H9 (cell line): Measurements from ENCODE around the gene CCT4. TPM values are rescaled to one million over a fixed set of nuclear protein-coding genes. Genes with fewer than 3 reads are reported as not detected.
A peak's percentile ranks its signal among the peaks of the same experiment; 100 is the strongest.

Experiments
- DNase-seq: peaks from one replicate; pipeline ENCODE4 v3.0.0-alpha.2; 2017
- H2AFZ ChIP-seq: one replicate; pipeline ENCODE4 v1.6.1; 2013; ENCODE audit warnings: mild to moderate bottlenecking, low read length, control low read depth, moderate library complexity
- H2AK5ac ChIP-seq: 2 replicates; pipeline ENCODE4 v1.6.1; 2013; ENCODE audit warnings: low read length, control low read depth, mixed read lengths; ENCODE audit not compliant: insufficient read length
- H2BK120ac ChIP-seq: one replicate; pipeline ENCODE4 v1.6.1; 2013; ENCODE audit warnings: low read depth, mild to moderate bottlenecking, low read length, control low read depth, inconsistent platforms; ENCODE audit not compliant: poor library complexity, severe bottlenecking
- H2BK12ac ChIP-seq: 2 replicates; pipeline ENCODE4 v1.6.1; 2013; ENCODE audit warnings: low read length, control low read depth, mixed read lengths, low read depth; ENCODE audit not compliant: insufficient read length
- H2BK15ac ChIP-seq: 2 replicates; pipeline ENCODE4 v1.6.1; 2013; ENCODE audit warnings: low read depth, low read length, control low read depth
- H2BK20ac ChIP-seq: one replicate; pipeline ENCODE4 v1.6.1; 2013; ENCODE audit warnings: low read depth, mild to moderate bottlenecking, low read length, control low read depth, inconsistent platforms; ENCODE audit not compliant: poor library complexity, severe bottlenecking
- H2BK5ac ChIP-seq: 2 replicates; pipeline ENCODE4 v1.6.1; 2013; ENCODE audit warnings: low read length, control low read depth, mixed read lengths; ENCODE audit not compliant: insufficient read length
- H3K14ac ChIP-seq: 2 replicates; pipeline ENCODE4 v1.6.1; 2013; ENCODE audit warnings: low read length, control low read depth; ENCODE audit not compliant: insufficient read depth
- H3K18ac ChIP-seq: 2 replicates; pipeline ENCODE4 v1.6.1; 2013; ENCODE audit warnings: low read depth, mild to moderate bottlenecking, mixed read lengths, low read length, control low read depth; ENCODE audit not compliant: insufficient read length
- H3K23ac ChIP-seq: 2 replicates; pipeline ENCODE4 v1.6.1; 2013; ENCODE audit warnings: low read length, control low read depth, mixed read lengths, low read depth; ENCODE audit not compliant: insufficient read length
- H3K23me2 ChIP-seq: 2 replicates; pipeline ENCODE4 v1.6.1; 2013; ENCODE audit warnings: low read depth, mild to moderate bottlenecking, mixed read lengths, low read length, control low read depth; ENCODE audit not compliant: insufficient read length, poor library complexity, severe bottlenecking
- H3K27ac ChIP-seq: 2 replicates; pipeline ENCODE4 v1.5.1; 2013; ENCODE audit warnings: low read length, control low read depth, mixed read lengths, low read depth; ENCODE audit not compliant: insufficient read length
- H3K27me3 ChIP-seq: 2 replicates; pipeline ENCODE4 v1.6.1; 2013; ENCODE audit warnings: low read length, control low read depth, inconsistent platforms; ENCODE audit not compliant: insufficient read depth
- H3K4ac ChIP-seq: 2 replicates; pipeline ENCODE4 v1.6.1; 2013; ENCODE audit warnings: low read depth, mild to moderate bottlenecking, control low read depth, inconsistent platforms, low read length, moderate library complexity
- H3K4me1 ChIP-seq: 2 replicates; pipeline ENCODE4 v1.6.1; 2013; ENCODE audit warnings: low read length, control low read depth, inconsistent platforms; ENCODE audit not compliant: insufficient read depth
- H3K4me2 ChIP-seq: 2 replicates; pipeline ENCODE4 v1.6.1; 2013; ENCODE audit warnings: low read length, control low read depth, mixed read lengths; ENCODE audit not compliant: insufficient read length, insufficient read depth
- H3K56ac ChIP-seq: 2 replicates; pipeline ENCODE4 v1.6.1; 2013; ENCODE audit warnings: low read depth, mild to moderate bottlenecking, mixed read lengths, low read length, control low read depth; ENCODE audit not compliant: insufficient read length
- H3K79me1 ChIP-seq: 2 replicates; pipeline ENCODE4 v1.6.1; 2013; ENCODE audit warnings: low read depth, mild to moderate bottlenecking, moderate library complexity, low read length, control low read depth, inconsistent platforms; ENCODE audit not compliant: insufficient read depth, poor library complexity, severe bottlenecking
- H3K79me2 ChIP-seq: 2 replicates; pipeline ENCODE4 v1.6.1; 2013; ENCODE audit warnings: low read length, control low read depth, inconsistent platforms; ENCODE audit not compliant: insufficient read depth
- H3K9ac ChIP-seq: 2 replicates; pipeline ENCODE4 v1.6.1; 2013; ENCODE audit warnings: low read length, control low read depth, mixed read lengths; ENCODE audit not compliant: insufficient read length; ENCODE audit errors: extremely low read depth
- H3K9me3 ChIP-seq: one replicate; pipeline ENCODE4 v1.6.1; 2013; ENCODE audit warnings: low read depth, low read length, inconsistent platforms; ENCODE audit not compliant: control insufficient read depth
- H3T11ph ChIP-seq: one replicate; pipeline ENCODE4 v1.6.1; 2013; ENCODE audit warnings: mild to moderate bottlenecking, low read length, control low read depth, inconsistent platforms
- H4K20me1 ChIP-seq: one replicate; pipeline ENCODE4 v1.6.1; 2013; ENCODE audit not compliant: control insufficient read depth, insufficient read length, insufficient read depth
- H4K5ac ChIP-seq: 2 replicates; pipeline ENCODE4 v1.6.1; 2013; ENCODE audit warnings: low read depth, mild to moderate bottlenecking, mixed read lengths, low read length, control low read depth; ENCODE audit not compliant: insufficient read length
- H4K8ac ChIP-seq: replicated peaks from 2 replicates; pipeline ENCODE4 v1.6.1; 2013; ENCODE audit warnings: low read length, control low read depth, mixed read lengths, low read depth; ENCODE audit not compliant: insufficient read length
- H4K91ac ChIP-seq: 2 replicates; pipeline ENCODE4 v1.6.1; 2013; ENCODE audit warnings: low read depth, mild to moderate bottlenecking, moderate library complexity, mixed read lengths, low read length, control low read depth; ENCODE audit not compliant: insufficient read length
- H3K27ac Mint-ChIP-seq, 3 experiments: 2 replicates in 2 of 3; 3 replicates in 1 of 3; pipeline ENCODE4 v1.8.0; 2020 to 2021; ENCODE audit warnings: mixed read lengths in 3 of 3, mild to moderate bottlenecking in 1 of 3, moderate library complexity in 1 of 3
- H3K27me3 Mint-ChIP-seq: 2 replicates; pipeline ENCODE4 v1.8.0; 2021; ENCODE audit warnings: low read depth, mild to moderate bottlenecking, moderate library complexity, mixed read lengths
- H3K36me3 Mint-ChIP-seq, 3 experiments: 2 replicates in 2 of 3; 3 replicates in 1 of 3; pipeline ENCODE4 v1.8.0; 2020 to 2021; ENCODE audit warnings: low read depth in 3 of 3, mixed read lengths in 3 of 3; ENCODE audit not compliant: insufficient read depth in 1 of 3
- H3K4me1 Mint-ChIP-seq, 2 experiments: 2 replicates each; pipeline ENCODE4 v1.8.0; 2020; ENCODE audit warnings: mixed read lengths in 2 of 2
- H3K4me3 Mint-ChIP-seq, 2 experiments: 2 replicates in 1 of 2; 3 replicates in 1 of 2; pipeline ENCODE4 v1.8.0; 2020 to 2021; ENCODE audit warnings: mild to moderate bottlenecking in 2 of 2, mixed read lengths in 2 of 2, moderate library complexity in 1 of 2
- H3K9me3 Mint-ChIP-seq, 2 experiments: 2 replicates in 1 of 2; 3 replicates in 1 of 2; pipeline ENCODE4 v1.8.0; 2020; ENCODE audit warnings: mild to moderate bottlenecking in 2 of 2, mixed read lengths in 2 of 2, moderate library complexity in 1 of 2
- WGBS: extraction: QIAGEN DNeasy Blood & Tissue Kit; methylation state at CpG from one replicate; pipeline ENCODE4 v1.1.7; 2013; ENCODE audit warnings: missing lambda C conversion rate, low lambda C conversion rate, mixed read lengths; ENCODE audit not compliant: insufficient read length; ENCODE audit errors: extremely low coverage; 5-methylcytosine and 5-hydroxymethylcytosine counted together
- total RNA-seq: library from RNA; stranded (reverse); gene quantifications from 2 replicates; pipeline ENCODE4 v1.2.1, GENCODE V29; 2021
- TF ChIP-seq, protein P1 (sequence below): fragments of 200-600 bp; sonication (generic); conservative IDR thresholded peaks from 3 replicates; pipeline ENCODE4 v1.8.0; 2021; ENCODE audit warnings: antibody characterized with exemption, mild to moderate bottlenecking

CCT4 gene
- total RNA-seq, 1 experiment from 2014 or later = 360 TPM

- H3K27me3 Mint-ChIP-seq = no peaks in the 10 kb centered on the region
- no peaks in the 10 kb centered on the region for H3K4me1 ChIP-seq
Observed at GRCh38 chr2:61924895-61925663, 36.6 kb upstream of the CCT4 start.

More at GRCh38 chr2:61924895-61925663, 36.6 kb upstream of the CCT4 start:
- H3K18ac ChIP-seq = no peak overlapping the region
- no peaks in the 10 kb centered on the region for H3K23me2 ChIP-seq
- H3K4ac ChIP-seq = no peak overlapping the region
- no peak overlapping the region for H2AK5ac ChIP-seq
- no peak overlapping the region for H4K5ac ChIP-seq
- H3K27me3 ChIP-seq = no peaks in the 10 kb centered on the region
- no peak overlapping the region for H3K23ac ChIP-seq
- TF ChIP-seq, protein P1, sequence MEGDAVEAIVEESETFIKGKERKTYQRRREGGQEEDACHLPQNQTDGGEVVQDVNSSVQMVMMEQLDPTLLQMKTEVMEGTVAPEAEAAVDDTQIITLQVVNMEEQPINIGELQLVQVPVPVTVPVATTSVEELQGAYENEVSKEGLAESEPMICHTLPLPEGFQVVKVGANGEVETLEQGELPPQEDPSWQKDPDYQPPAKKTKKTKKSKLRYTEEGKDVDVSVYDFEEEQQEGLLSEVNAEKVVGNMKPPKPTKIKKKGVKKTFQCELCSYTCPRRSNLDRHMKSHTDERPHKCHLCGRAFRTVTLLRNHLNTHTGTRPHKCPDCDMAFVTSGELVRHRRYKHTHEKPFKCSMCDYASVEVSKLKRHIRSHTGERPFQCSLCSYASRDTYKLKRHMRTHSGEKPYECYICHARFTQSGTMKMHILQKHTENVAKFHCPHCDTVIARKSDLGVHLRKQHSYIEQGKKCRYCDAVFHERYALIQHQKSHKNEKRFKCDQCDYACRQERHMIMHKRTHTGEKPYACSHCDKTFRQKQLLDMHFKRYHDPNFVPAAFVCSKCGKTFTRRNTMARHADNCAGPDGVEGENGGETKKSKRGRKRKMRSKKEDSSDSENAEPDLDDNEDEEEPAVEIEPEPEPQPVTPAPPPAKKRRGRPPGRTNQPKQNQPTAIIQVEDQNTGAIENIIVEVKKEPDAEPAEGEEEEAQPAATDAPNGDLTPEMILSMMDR = no peak; the same call in 2 of the 3 replicates
- no peak overlapping the region for H2AFZ ChIP-seq
- no peaks in the 10 kb centered on the region for H3K9me3 ChIP-seq
- H2BK12ac ChIP-seq = no peak overlapping the region
- H2BK120ac ChIP-seq = no peak overlapping the region
- no peak for DNase-seq
- WGBS = no CpG with 5 or more reads among the region's 15 CpGs
- no peak overlapping the region for H4K91ac ChIP-seq
- H3K14ac ChIP-seq = no peak overlapping the region
- H4K8ac ChIP-seq = no peak overlapping the region
- H3K79me2 ChIP-seq = no peaks in the 10 kb centered on the region
- Mint-ChIP-seq H3K4me3 (no peak overlapping the region; a peak in 1 of 5 replicates), H3K9me3 (peaks cover 13 to 19% of the 10 kb centered on the region in 2 experiments), H3K4me1 (peaks cover 42% of the 10 kb centered on the region in 2 experiments), H3K36me3 (peaks cover 14 to 31% (median 28%) of the 10 kb centered on the region in 3 experiments), H3K27ac (peak overlapping the region; percentile 69 to 86 (median 74))
- no peak overlapping the region for H3K4me2 ChIP-seq
- H3T11ph ChIP-seq = no peak overlapping the region
- H3K79me1 ChIP-seq = no peaks in the 10 kb centered on the region
- H2BK5ac ChIP-seq = no peak overlapping the region
- no peaks in the 10 kb centered on the region for H4K20me1 ChIP-seq
- H3K56ac ChIP-seq = no peak overlapping the region
- no peak overlapping the region for H3K9ac ChIP-seq
- H3K27ac ChIP-seq = no peak overlapping the region
- no peak overlapping the region for H2BK20ac ChIP-seq
- H2BK15ac ChIP-seq = no peak overlapping the region
